Breast epithelium (tissue), 4 donors: Measurements from ENCODE around the gene HIVEP3. TPM values are rescaled to one million over a fixed set of nuclear protein-coding genes. Genes with fewer than 3 reads are reported as not detected.

Source experiments
- DNase-seq, 2 donors: peaks; one replicate each; pipeline ENCODE4 v3.0.0-alpha.2; 2019; ENCODE audit warnings: low spot score in 2 of 2
- H3K27ac ChIP-seq, 2 donors: fragments of 200-600 bp; sonication (generic) in 1 of 2; one replicate each; pipeline ENCODE4 v1.5.1; 2016 to 2019; ENCODE audit warnings: mild to moderate bottlenecking in 1 of 2
- H3K27me3 ChIP-seq, 2 donors: fragments of 200-600 bp; sonication (generic) in 1 of 2; one replicate each; pipeline versions ENCODE4 v1.5.1 to v1.6.0; 2017 to 2019; ENCODE audit warnings: control low read depth in 1 of 2, mild to moderate bottlenecking in 1 of 2
- H3K36me3 ChIP-seq: fragments of 200-600 bp; one replicate; pipeline ENCODE4 v1.5.1; 2019
- H3K4me1 ChIP-seq, 2 donors: fragments of 200-600 bp; sonication (generic); one replicate each; pipeline ENCODE4 v1.5.1; 2016 to 2019; ENCODE audit warnings: control low read depth in 1 of 2
- H3K4me3 ChIP-seq, 3 donors: fragments of 200-600 bp; sonication (generic); 1 replicate in 2 of 3; 2 replicates in 1 of 3; pipeline ENCODE4 v1.5.1; 2016 to 2019; ENCODE audit warnings: mild to moderate bottlenecking in 3 of 3, moderate library complexity in 2 of 3
- H3K9me3 ChIP-seq, 2 donors: fragments of 200-600 bp; sonication (generic) in 1 of 2; one replicate each; pipeline ENCODE4 v1.5.1; 2016 to 2019; ENCODE audit warnings: control low read depth in 1 of 2
- POLR2A ChIP-seq: fragments of 450-650 bp; IDR thresholded peaks from one replicate; pipeline ENCODE4 v1.6.1; 2016; ENCODE audit warnings: antibody characterized with exemption, mild to moderate bottlenecking, moderate library complexity
- POLR2AphosphoS5 ChIP-seq, 3 donors: sonication (generic); formaldehyde crosslinking; IDR thresholded peaks; one replicate each; pipeline ENCODE4 v1.6.1; 2017; ENCODE audit warnings: antibody characterized with exemption in 3 of 3
- intact Hi-C: fragments of 100-400 bp; cut with DNase I; formaldehyde crosslinking; loops from one replicate; pipeline ENCODE4 v1.15.1; 2023; ENCODE audit warnings: low total_unique reads
- total RNA-seq, 3 donors: library from RNA; depleted of rRNA; stranded (reverse); fragments of >200 nt; gene quantifications; one replicate each; pipeline ENCODE4 v1.1.0, GENCODE V29; 2016
- TF ChIP-seq, protein P1 (sequence below), 3 donors: fragments of 450-650 bp; IDR thresholded peaks; one replicate each; pipeline ENCODE4 v1.5.1; 2016 to 2017; ENCODE audit warnings: antibody characterized with exemption in 3 of 3, mild to moderate bottlenecking in 3 of 3, moderate library complexity in 3 of 3

The HIVEP3 gene
- total RNA-seq, 3 donors from 2014 or later = 3.5 to 13.5 (median 9.2) TPM

DNA sequence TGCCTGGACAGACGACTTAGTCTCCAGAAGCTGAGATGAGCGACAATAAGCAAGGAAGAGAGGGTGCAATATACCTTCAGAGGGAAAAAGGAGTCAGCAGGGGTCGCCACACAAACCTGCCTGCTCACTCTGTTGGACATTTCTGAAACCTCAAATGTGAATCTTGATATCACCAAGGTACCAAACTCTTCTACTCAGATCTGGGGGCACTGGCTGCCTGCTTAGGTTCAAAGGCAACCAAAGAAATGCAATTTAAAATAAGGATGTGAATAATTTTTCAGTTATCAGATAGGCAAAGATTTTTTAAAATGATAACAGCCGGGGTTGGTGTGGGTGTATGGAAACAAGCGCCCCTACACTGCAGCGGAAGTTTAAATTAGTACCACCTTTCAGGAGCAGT is 164.2 kb downstream of the HIVEP3 start:
- Histone ChIP-seq H3K27ac (no peak overlapping the region), H3K27me3 (no peaks in the 10 kb centered on the region), H3K36me3 (no peaks in the 10 kb centered on the region), H3K4me3 (no peak overlapping the region), H3K9me3 (no peaks in the 10 kb centered on the region), H3K4me1 (no peaks in the 10 kb centered on the region)
- intact Hi-C loops = no loop called here
- TF ChIP-seq POLR2A = no peak
- TF ChIP-seq, protein P1, sequence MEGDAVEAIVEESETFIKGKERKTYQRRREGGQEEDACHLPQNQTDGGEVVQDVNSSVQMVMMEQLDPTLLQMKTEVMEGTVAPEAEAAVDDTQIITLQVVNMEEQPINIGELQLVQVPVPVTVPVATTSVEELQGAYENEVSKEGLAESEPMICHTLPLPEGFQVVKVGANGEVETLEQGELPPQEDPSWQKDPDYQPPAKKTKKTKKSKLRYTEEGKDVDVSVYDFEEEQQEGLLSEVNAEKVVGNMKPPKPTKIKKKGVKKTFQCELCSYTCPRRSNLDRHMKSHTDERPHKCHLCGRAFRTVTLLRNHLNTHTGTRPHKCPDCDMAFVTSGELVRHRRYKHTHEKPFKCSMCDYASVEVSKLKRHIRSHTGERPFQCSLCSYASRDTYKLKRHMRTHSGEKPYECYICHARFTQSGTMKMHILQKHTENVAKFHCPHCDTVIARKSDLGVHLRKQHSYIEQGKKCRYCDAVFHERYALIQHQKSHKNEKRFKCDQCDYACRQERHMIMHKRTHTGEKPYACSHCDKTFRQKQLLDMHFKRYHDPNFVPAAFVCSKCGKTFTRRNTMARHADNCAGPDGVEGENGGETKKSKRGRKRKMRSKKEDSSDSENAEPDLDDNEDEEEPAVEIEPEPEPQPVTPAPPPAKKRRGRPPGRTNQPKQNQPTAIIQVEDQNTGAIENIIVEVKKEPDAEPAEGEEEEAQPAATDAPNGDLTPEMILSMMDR (IDR thresholded peaks at IDR 0.05) = no peak
- TF ChIP-seq POLR2AphosphoS5 (IDR thresholded peaks at IDR 0.05) = no peak
- DNase-seq = no peak

DNA sequence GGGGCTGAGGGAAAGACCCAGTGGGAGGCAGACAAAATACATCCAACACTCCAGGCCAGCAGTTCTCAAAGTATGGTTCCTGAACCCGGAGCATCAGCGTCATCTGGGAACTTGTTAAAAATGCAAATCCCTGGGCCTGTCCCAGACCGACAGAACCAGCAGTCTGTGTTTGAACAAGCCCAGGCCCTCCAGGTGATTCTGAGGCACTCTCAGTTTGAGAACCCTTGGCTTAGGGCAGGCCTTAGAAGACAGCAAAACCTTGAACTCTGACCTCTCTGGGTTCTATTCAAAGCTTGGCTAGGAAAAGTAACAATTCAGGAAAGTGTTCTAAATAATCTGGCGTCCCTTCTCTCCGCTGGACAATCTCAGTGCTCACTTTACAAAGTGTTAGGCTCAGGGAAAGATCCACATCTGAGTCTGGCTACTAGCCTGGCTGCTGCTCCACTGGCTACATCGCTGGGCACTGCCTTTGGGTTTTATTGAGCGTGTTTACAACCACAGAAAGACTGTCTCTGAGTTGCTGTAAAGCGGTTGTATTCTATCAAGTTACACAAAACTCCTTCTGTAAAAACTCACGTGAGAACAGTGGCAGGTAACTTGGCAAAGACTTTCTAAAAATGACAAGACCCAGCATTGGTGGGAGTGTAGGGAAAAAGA is 166.1 kb downstream of the HIVEP3 start:
- TF ChIP-seq POLR2AphosphoS5 (IDR thresholded peaks at IDR 0.05) (no peak), POLR2A (no peak)
- TF ChIP-seq, protein P1 (IDR thresholded peaks at IDR 0.05) = no peak
- no peaks in the 10 kb centered on the region for H3K9me3 ChIP-seq
- no peak for DNase-seq
- H3K4me3 ChIP-seq = no peak overlapping the region
- H3K27me3 ChIP-seq = no peaks in the 10 kb centered on the region
- no peaks in the 10 kb centered on the region for H3K36me3 ChIP-seq
- intact Hi-C loops = no loop called here
- H3K4me1 ChIP-seq = no peaks in the 10 kb centered on the region
- peak overlapping the region; percentile 4 to 5 for H3K27ac ChIP-seq

DNA sequence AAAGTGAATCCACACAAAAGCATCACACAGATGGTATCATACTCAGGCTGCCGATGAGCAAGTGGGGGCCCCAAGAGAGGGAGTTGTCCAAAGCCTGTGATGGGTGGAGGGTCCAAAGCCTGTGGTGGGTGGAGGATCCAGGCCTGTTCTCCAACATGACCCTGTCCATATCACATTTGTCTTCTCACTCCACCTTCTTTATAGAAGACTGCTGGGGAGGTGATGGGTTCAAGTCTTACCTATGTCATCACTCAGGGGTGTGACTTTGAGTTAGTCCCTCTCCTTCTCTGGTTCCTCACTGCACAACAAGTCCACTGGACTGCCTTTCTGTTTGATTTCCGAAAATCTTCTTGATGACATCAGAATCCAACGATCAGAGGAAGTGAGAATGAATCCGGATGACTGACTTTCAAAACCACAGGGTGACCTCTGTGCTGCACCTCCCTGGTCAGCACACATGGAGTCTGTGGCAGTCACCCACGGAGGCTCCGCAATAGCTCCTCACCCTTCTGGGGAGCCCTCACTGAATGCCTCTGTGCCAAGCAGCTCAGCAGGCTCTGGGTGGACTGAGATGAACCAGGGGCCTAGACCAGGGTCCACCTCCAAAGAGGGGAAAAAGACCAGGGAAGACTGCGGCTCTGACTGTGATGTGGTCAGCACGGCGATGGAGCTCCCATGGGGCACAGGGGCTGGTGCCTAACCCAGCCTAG is 166.8 kb downstream of the HIVEP3 start:
- no peaks in the 10 kb centered on the region for H3K4me1 ChIP-seq
- H3K4me3 ChIP-seq = no peak overlapping the region
- H3K27me3 ChIP-seq = no peaks in the 10 kb centered on the region
- DNase-seq = no peak
- intact Hi-C loops = no loop called here
- no peaks in the 10 kb centered on the region for H3K36me3 ChIP-seq
- no peaks in the 10 kb centered on the region for H3K9me3 ChIP-seq
- H3K27ac ChIP-seq = peak overlapping the region; percentile 4 to 5
- TF ChIP-seq POLR2AphosphoS5 (IDR thresholded peaks at IDR 0.05) (no peak), POLR2A (no peak)
- TF ChIP-seq, protein P1 (IDR thresholded peaks at IDR 0.05) = no peak

DNA sequence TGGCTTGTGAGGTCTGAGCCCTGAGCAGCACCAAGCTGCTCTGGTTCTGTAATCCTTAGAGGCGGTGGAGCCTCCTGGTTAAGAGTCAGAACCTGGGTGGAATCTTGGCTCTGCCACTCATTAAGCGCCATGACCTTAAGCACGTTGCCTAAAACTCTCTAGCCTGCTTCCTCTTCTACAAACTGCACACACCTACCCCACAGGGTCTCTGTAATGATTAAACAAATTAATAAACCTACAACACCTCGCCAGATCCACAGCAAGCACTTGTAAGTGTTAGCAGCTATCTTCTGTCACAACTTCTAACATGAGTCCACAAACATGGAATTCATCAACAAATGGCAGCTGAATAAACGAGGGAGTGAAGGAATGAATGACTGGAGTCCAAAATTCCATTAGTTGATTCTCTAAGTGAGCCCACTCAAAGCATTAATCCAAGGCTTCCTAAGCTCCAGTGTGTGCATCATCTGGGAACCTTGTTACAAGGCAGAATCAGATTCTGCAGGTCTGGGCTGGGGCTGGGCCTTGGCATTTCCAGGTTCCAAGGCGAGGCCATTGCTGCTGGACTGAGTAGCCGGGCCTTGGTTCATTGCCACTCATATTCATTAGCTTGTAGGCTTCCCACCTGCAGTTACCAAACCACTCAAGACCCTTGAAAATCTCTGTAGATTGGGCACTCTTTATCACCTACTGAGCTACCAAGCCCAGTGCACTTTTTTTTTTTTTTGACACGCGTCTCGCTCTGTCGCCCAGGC is 168.6 kb downstream of the HIVEP3 start:
- intact Hi-C loops = loop anchor here (1.0 kb wide), 1 partner anchor 16 kb away; no protein-coding TSS in a partner anchor
- TF ChIP-seq, protein P1 (IDR thresholded peaks at IDR 0.05) = no peak
- TF ChIP-seq POLR2A = no peak
- TF ChIP-seq POLR2AphosphoS5 (IDR thresholded peaks at IDR 0.05) = no peak
- H3K27me3 ChIP-seq = no peaks in the 10 kb centered on the region
- H3K27ac ChIP-seq = no peak overlapping the region
- no peak overlapping the region for H3K4me3 ChIP-seq
- no peaks in the 10 kb centered on the region for H3K9me3 ChIP-seq
- no peaks in the 10 kb centered on the region for H3K4me1 ChIP-seq
- H3K36me3 ChIP-seq = no peaks in the 10 kb centered on the region
- no peak for DNase-seq

DNA sequence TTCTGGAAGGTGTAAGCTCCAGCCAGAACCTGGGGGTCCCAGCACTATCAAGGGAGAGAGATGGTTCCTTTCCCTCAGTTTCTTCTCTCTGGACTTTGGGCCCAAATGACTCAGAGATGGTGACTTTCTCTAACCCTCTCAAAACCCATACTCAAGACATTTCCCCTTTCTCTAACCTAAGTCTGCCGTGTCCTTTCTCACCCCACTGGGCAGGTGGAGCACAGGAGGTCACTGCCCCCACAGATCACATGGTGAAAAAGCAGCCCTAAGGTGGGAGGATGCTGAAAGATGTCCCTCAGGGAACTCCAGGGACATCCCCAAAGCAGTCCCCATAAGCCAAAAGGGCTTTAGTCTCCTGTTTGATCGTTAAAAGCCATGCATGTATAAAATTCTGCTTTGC is 173.7 kb downstream of the HIVEP3 start:
- no peak for DNase-seq
- H3K27ac ChIP-seq = no peak overlapping the region
- no peaks in the 10 kb centered on the region for H3K4me1 ChIP-seq
- no peak overlapping the region for H3K4me3 ChIP-seq
- intact Hi-C loops = no loop called here
- no peaks in the 10 kb centered on the region for H3K36me3 ChIP-seq
- H3K27me3 ChIP-seq = no peaks in the 10 kb centered on the region
- TF ChIP-seq, protein P1 (IDR thresholded peaks at IDR 0.05) = no peak
- TF ChIP-seq POLR2AphosphoS5 (IDR thresholded peaks at IDR 0.05) (no peak), POLR2A (no peak)
- no peaks in the 10 kb centered on the region for H3K9me3 ChIP-seq
